SK-N-SH (cell line): ENCODE measurements around the gene SLC9A2.

ENCODE experiments used
- FOXJ3 ChIP-seq: sonication (generic); formaldehyde crosslinking; IDR thresholded peaks from 2 replicates; pipeline ENCODE4 v1.5.1; 2020; ENCODE audit warnings: mild to moderate bottlenecking, missing genetic modification reagents
- GABPA ChIP-seq: IDR thresholded peaks from 2 replicates; pipeline ENCODE4 v1.4.0; 2012; ENCODE audit warnings: low read depth, mild to moderate bottlenecking
- JUND ChIP-seq: IDR thresholded peaks from 2 replicates; pipeline ENCODE4 v1.4.0; 2012
- RFX5 ChIP-seq: IDR thresholded peaks from 2 replicates; pipeline ENCODE4 v1.6.1; 2012; ENCODE audit warnings: mild to moderate bottlenecking, improper control_type of control experiment, low read length
- TEAD4 ChIP-seq: IDR thresholded peaks from 2 replicates; pipeline ENCODE4 v1.4.0; 2012; ENCODE audit warnings: mild to moderate bottlenecking, borderline replicate concordance; ENCODE audit not compliant: insufficient read depth
- TF ChIP-seq, protein P1 (sequence below): fragments of 200-600 bp; sonication (generic); IDR thresholded peaks from 2 replicates; pipeline ENCODE4 v1.6.1; 2017; ENCODE audit warnings: antibody characterized with exemption, mild to moderate bottlenecking, moderate library complexity
- TF ChIP-seq, protein P2 (sequence below): fragments of 150-350 bp; IDR thresholded peaks from 2 replicates; pipeline ENCODE4 v1.6.1; 2017; ENCODE audit warnings: antibody characterized with exemption, low read length, low read depth, borderline replicate concordance
- TF ChIP-seq, protein P3 (sequence below): IDR thresholded peaks from 2 replicates; pipeline ENCODE4 v1.6.1; 2012; ENCODE audit warnings: mild to moderate bottlenecking, low read depth, low read length, moderate library complexity

DNA sequence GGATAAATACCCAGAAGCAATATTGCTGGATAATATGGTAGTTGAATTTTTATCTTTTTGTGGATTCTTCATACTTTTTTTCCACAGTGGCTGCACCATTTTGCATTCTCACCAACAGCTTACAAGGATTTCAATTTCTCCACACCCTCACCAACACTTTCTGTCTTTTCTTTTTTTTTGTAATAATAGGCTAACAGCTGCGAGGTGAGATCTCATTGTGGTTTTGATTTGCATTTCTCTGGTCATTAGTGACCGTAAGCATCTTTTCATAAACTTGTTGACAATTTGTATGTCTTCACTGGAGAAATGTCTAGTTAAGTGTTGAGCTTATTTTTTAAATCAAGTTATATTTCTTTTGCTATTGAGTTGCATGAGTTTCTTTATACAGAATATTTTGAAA is 17.6 kb upstream of the SLC9A2 start:
- no peak for TF ChIP-seq JUND
- TF ChIP-seq, protein P1, sequence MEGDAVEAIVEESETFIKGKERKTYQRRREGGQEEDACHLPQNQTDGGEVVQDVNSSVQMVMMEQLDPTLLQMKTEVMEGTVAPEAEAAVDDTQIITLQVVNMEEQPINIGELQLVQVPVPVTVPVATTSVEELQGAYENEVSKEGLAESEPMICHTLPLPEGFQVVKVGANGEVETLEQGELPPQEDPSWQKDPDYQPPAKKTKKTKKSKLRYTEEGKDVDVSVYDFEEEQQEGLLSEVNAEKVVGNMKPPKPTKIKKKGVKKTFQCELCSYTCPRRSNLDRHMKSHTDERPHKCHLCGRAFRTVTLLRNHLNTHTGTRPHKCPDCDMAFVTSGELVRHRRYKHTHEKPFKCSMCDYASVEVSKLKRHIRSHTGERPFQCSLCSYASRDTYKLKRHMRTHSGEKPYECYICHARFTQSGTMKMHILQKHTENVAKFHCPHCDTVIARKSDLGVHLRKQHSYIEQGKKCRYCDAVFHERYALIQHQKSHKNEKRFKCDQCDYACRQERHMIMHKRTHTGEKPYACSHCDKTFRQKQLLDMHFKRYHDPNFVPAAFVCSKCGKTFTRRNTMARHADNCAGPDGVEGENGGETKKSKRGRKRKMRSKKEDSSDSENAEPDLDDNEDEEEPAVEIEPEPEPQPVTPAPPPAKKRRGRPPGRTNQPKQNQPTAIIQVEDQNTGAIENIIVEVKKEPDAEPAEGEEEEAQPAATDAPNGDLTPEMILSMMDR, result no peak
- TF ChIP-seq, protein P2, sequence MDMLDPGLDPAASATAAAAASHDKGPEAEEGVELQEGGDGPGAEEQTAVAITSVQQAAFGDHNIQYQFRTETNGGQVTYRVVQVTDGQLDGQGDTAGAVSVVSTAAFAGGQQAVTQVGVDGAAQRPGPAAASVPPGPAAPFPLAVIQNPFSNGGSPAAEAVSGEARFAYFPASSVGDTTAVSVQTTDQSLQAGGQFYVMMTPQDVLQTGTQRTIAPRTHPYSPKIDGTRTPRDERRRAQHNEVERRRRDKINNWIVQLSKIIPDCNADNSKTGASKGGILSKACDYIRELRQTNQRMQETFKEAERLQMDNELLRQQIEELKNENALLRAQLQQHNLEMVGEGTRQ, result no peak
- TF ChIP-seq FOXJ3 (CRISPR knock-in tag), result no peak
- no peak for TF ChIP-seq RFX5
- TF ChIP-seq GABPA, result no peak
- TF ChIP-seq, protein P3, sequence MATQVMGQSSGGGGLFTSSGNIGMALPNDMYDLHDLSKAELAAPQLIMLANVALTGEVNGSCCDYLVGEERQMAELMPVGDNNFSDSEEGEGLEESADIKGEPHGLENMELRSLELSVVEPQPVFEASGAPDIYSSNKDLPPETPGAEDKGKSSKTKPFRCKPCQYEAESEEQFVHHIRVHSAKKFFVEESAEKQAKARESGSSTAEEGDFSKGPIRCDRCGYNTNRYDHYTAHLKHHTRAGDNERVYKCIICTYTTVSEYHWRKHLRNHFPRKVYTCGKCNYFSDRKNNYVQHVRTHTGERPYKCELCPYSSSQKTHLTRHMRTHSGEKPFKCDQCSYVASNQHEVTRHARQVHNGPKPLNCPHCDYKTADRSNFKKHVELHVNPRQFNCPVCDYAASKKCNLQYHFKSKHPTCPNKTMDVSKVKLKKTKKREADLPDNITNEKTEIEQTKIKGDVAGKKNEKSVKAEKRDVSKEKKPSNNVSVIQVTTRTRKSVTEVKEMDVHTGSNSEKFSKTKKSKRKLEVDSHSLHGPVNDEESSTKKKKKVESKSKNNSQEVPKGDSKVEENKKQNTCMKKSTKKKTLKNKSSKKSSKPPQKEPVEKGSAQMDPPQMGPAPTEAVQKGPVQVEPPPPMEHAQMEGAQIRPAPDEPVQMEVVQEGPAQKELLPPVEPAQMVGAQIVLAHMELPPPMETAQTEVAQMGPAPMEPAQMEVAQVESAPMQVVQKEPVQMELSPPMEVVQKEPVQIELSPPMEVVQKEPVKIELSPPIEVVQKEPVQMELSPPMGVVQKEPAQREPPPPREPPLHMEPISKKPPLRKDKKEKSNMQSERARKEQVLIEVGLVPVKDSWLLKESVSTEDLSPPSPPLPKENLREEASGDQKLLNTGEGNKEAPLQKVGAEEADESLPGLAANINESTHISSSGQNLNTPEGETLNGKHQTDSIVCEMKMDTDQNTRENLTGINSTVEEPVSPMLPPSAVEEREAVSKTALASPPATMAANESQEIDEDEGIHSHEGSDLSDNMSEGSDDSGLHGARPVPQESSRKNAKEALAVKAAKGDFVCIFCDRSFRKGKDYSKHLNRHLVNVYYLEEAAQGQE, result no peak
- TF ChIP-seq TEAD4, result no peak
